ENCODE measurements around the gene TSPO2.

- TF ChIP-seq POLR2A (IDR thresholded peaks at IDR 0.05) = no peak
- TF ChIP-seq, protein P1, sequence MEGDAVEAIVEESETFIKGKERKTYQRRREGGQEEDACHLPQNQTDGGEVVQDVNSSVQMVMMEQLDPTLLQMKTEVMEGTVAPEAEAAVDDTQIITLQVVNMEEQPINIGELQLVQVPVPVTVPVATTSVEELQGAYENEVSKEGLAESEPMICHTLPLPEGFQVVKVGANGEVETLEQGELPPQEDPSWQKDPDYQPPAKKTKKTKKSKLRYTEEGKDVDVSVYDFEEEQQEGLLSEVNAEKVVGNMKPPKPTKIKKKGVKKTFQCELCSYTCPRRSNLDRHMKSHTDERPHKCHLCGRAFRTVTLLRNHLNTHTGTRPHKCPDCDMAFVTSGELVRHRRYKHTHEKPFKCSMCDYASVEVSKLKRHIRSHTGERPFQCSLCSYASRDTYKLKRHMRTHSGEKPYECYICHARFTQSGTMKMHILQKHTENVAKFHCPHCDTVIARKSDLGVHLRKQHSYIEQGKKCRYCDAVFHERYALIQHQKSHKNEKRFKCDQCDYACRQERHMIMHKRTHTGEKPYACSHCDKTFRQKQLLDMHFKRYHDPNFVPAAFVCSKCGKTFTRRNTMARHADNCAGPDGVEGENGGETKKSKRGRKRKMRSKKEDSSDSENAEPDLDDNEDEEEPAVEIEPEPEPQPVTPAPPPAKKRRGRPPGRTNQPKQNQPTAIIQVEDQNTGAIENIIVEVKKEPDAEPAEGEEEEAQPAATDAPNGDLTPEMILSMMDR (IDR thresholded peaks at IDR 0.05) = no peak
These were observed 12.9 kb downstream of the TSPO2 start for GRCh38 chr6:41055149-41055548.

All from testis (tissue), 2 donors.